OCI-LY1 (cell line): ENCODE measurements around the gene DUSP9.

Source experiments
- H2AFZ ChIP-seq: fragments of 200-600 bp; sonication (generic), shearing (Covaris generic); 2 replicates; pipeline ENCODE4 v1.6.0; 2014; ENCODE audit warnings: antibody characterized with exemption, mild to moderate bottlenecking, low read length
- H3F3A ChIP-seq: fragments of 200-600 bp; sonication (generic), shearing (Covaris generic); 2 replicates; pipeline ENCODE4 v1.6.0; 2014; ENCODE audit warnings: mild to moderate bottlenecking, antibody characterized with exemption, low read length, moderate library complexity; ENCODE audit not compliant: insufficient read depth
- H3K27ac ChIP-seq: fragments of 200-600 bp; sonication (generic); 2 replicates; pipeline ENCODE4 v1.5.1; 2014; ENCODE audit warnings: low read length, mixed run types, mild to moderate bottlenecking, low read depth; ENCODE audit not compliant: poor library complexity, severe bottlenecking
- H3K27me3 ChIP-seq: fragments of 200-600 bp; sonication (generic); 2 replicates; pipeline ENCODE4 v1.6.0; 2014; ENCODE audit warnings: antibody characterized with exemption, mild to moderate bottlenecking, low read length, moderate library complexity; ENCODE audit not compliant: insufficient read depth
- H3K36me3 ChIP-seq: fragments of 200-600 bp; sonication (generic); 2 replicates; pipeline ENCODE4 v1.6.1; 2014; ENCODE audit warnings: mild to moderate bottlenecking, antibody characterized with exemption, low read length, moderate library complexity, mixed read lengths; ENCODE audit not compliant: insufficient read depth
- H3K4me1 ChIP-seq: fragments of 200-600 bp; sonication (generic); 2 replicates; pipeline ENCODE4 v1.5.1; 2014; ENCODE audit warnings: mild to moderate bottlenecking, low read length, moderate library complexity; ENCODE audit not compliant: insufficient read depth, severe bottlenecking
- H3K4me2 ChIP-seq: fragments of 200-600 bp; sonication (generic), shearing (Covaris generic); 2 replicates; pipeline ENCODE4 v1.6.1; 2014; ENCODE audit warnings: low read length
- H3K4me3 ChIP-seq: fragments of 200-600 bp; sonication (generic); 2 replicates; pipeline ENCODE4 v1.5.1; 2014; ENCODE audit warnings: low read length, low read depth, mild to moderate bottlenecking, mixed read lengths; ENCODE audit not compliant: poor library complexity, severe bottlenecking
- H3K79me2 ChIP-seq: fragments of 200-600 bp; shearing (Covaris generic); 2 replicates; pipeline ENCODE4 v1.6.1; 2016; ENCODE audit warnings: mixed run types, low read length, mixed read lengths; ENCODE audit not compliant: insufficient read depth
- H3K9ac ChIP-seq: fragments of 200-600 bp; sonication (generic), shearing (Covaris generic); 2 replicates; pipeline ENCODE4 v1.6.1; 2014; ENCODE audit warnings: mild to moderate bottlenecking, low read length, mixed read lengths
- H3K9me2 ChIP-seq: fragments of 200-600 bp; sonication (generic), shearing (Covaris generic); 2 replicates; pipeline ENCODE4 v1.6.1; 2014; ENCODE audit warnings: low read depth, mild to moderate bottlenecking, low read length, mixed read lengths
- H3K9me3 ChIP-seq: fragments of 200-600 bp; shearing (Covaris generic); 2 replicates; pipeline ENCODE4 v1.6.1; 2014; ENCODE audit warnings: low read length, mixed read lengths
- H4K20me1 ChIP-seq: fragments of 200-600 bp; sonication (generic), shearing (Covaris generic); 2 replicates; pipeline ENCODE4 v1.6.0; 2016; ENCODE audit warnings: mild to moderate bottlenecking, low read length; ENCODE audit not compliant: insufficient read depth
- CTCF ChIP-seq: fragments of 200-600 bp; sonication (generic), shearing (Covaris generic); IDR thresholded peaks from 2 replicates; pipeline ENCODE4 v1.5.1; 2017; ENCODE audit warnings: mild to moderate bottlenecking, antibody characterized with exemption, low read length, moderate library complexity, mixed read lengths
- EZH2 ChIP-seq: fragments of 200-600 bp; sonication (generic), shearing (Covaris generic); IDR thresholded peaks from 2 replicates; pipeline ENCODE4 v1.8.0; 2017; ENCODE audit warnings: borderline replicate concordance, mixed run types, mild to moderate bottlenecking, antibody characterized with exemption, low read length, moderate library complexity, mixed read lengths

Gene DUSP9

GRCh38 chrX:153643431-153644351 is 3.3 kb upstream of the DUSP9 start:
- H3K9me2 ChIP-seq = no peaks in the 10 kb centered on the region
- H3K4me2 ChIP-seq = no peak overlapping the region; the same call in 1 of the 2 replicates
- H3K27ac ChIP-seq = no peak overlapping the region
- H3K79me2 ChIP-seq = no peaks in the 10 kb centered on the region
- no peaks in the 10 kb centered on the region for H4K20me1 ChIP-seq
- H3K4me3 ChIP-seq = no peak overlapping the region
- H3K9ac ChIP-seq = no peak overlapping the region
- H3K4me1 ChIP-seq = no peaks in the 10 kb centered on the region
- H3K27me3 ChIP-seq = no peaks in the 10 kb centered on the region; the same call in 1 of the 2 replicates
- H3F3A ChIP-seq = no peaks in the 10 kb centered on the region
- no peaks in the 10 kb centered on the region for H3K36me3 ChIP-seq
- TF ChIP-seq EZH2 (no peak), CTCF (no peak; the same call in 1 of the 2 replicates)
- H3K9me3 ChIP-seq = no peaks in the 10 kb centered on the region
- H2AFZ ChIP-seq = no peak overlapping the region

- Histone ChIP-seq H3K4me2 (no peak overlapping the region), H3F3A (no peaks in the 10 kb centered on the region)
These were observed 2.5 kb upstream of the DUSP9 start for GRCh38 chrX:153644356-153645125.

GRCh38 chrX:153645151-153645550 is 1.9 kb upstream of the DUSP9 start:
- Histone ChIP-seq H3K4me2 (no peak overlapping the region), H4K20me1 (no peaks in the 10 kb centered on the region), H3K9me3 (no peaks in the 10 kb centered on the region), H2AFZ (no peak overlapping the region), H3K9me2 (no peaks in the 10 kb centered on the region), H3K27me3 (no peaks in the 10 kb centered on the region; the same call in 1 of the 2 replicates), H3F3A (no peaks in the 10 kb centered on the region), H3K79me2 (no peaks in the 10 kb centered on the region), H3K4me3 (no peak overlapping the region), H3K9ac (no peak overlapping the region), H3K4me1 (no peaks in the 10 kb centered on the region), H3K27ac (no peak overlapping the region), H3K36me3 (no peaks in the 10 kb centered on the region)
- TF ChIP-seq CTCF = no peak
- TF ChIP-seq EZH2 = no peak

More at GRCh38 chrX:153644356-153645125, 2.5 kb upstream of the DUSP9 start:
- H3K9me2 ChIP-seq = no peaks in the 10 kb centered on the region
- H3K27me3 ChIP-seq = no peaks in the 10 kb centered on the region; the same call in 1 of the 2 replicates
- no peaks in the 10 kb centered on the region for H3K4me1 ChIP-seq
- TF ChIP-seq EZH2 (no peak), CTCF (no peak)
- no peaks in the 10 kb centered on the region for H4K20me1 ChIP-seq
- no peaks in the 10 kb centered on the region for H3K36me3 ChIP-seq
- no peak overlapping the region for H2AFZ ChIP-seq
- no peak overlapping the region for H3K9ac ChIP-seq
- no peaks in the 10 kb centered on the region for H3K9me3 ChIP-seq
- no peak overlapping the region for H3K4me3 ChIP-seq
- no peak overlapping the region for H3K27ac ChIP-seq
- H3K79me2 ChIP-seq = no peaks in the 10 kb centered on the region
